Esophagus mucosa (tissue), 1 donor: ENCODE measurements around the gene USP43. TPM values are rescaled to one million over a fixed set of nuclear protein-coding genes. Genes with fewer than 3 reads are reported as not detected.

ENCODE experiments used
- ATAC-seq: fragments of 200-7000 bp; cut with Tn5 transposase; one replicate; pipeline ENCODE4 v1.9.1; 2020
- total RNA-seq: library from RNA; stranded (reverse); gene quantifications from one replicate; pipeline ENCODE4 v1.2.4, GENCODE V29; 2023
- donor health status: DM: yes; HTN: yes; CAD: no.

Gene USP43
- total RNA-seq, 1 donor from 2014 or later: 8.8 TPM

DNA sequence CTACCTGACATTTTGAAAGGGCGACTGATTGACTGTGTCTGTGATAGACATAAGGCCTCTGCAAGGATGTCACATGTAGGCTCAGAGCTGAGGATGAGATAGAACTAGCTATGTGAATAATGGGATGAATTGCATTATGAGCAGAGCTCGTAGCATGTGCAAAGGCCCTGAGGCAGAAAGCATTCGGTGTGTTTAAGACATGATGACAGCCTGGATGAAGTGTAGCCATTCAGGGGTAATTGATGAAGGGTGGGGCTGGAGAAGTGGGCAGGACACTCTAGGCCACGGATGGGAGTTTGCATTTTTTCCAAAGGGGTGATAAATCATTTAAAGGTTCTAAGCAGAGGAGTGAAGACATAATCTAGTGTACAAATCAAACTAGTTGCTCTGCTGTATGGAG, 62.6 kb downstream of the USP43 start:
- ATAC-seq: no peak

DNA sequence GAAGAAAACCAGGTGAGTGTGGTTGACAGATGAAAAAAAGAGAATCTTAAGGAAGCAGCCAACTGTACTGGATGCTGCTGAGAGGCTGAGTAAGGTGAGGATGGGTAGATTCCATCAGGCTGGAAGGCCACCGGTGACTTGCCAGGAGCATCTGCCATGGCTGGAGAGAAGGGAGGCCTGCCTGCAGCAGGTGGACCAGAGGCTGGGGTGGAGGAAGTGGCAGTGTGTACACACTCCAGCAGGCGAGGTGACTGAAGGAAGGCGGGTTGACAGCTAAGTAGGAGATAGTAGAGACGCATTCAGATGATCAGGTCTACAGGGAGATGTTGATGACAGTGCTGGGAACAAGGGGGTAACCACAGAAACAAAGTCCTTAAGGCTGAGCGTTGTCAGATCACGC, 69.5 kb downstream of the USP43 start:
- no peak for ATAC-seq

DNA sequence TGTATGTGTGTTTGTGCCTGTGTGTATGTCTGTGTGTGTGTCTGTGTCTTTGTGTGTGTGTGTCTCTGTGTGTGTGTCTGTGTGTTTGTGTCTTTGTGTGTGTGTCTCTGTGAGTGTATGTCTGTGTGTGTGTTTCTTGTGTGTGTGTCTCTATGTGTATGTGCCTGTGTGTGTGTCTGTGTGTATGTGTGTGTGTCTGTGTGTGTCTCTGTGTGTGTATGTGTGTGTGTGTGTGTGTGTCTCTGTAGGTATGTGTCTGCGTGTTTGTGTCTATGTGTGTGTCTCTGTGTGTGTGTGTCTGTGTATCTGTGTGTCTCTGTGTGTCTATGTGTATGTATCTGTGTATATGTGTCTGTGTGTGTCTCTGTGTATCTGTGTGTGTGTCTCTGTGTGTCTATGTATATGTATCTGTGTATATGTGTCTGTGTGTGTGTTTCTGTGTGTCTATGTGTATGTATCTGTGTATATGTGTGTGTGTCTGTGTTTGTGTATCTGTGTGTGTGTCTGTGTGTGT, 70.2 kb downstream of the USP43 start:
- no peak for ATAC-seq

DNA sequence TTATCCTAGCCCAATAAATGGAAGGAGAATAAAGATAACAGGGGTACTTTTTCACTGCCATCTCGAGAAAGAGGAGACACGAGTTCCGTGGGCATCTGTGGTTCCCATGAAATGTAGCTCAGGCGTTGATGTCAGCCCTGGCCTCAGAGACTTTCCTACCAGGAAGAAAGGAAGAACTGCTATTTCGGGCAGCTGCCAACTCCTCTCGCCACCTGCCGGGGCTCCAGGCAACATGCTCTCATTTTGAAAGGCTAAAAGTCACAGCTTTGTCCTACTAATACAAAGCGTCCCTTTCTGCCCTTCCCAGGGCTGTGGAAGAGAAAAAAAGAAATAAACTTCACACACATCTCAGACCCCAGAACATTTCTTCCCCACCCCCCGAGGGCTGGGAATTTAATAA, 80.3 kb downstream of the USP43 start:
- no peak for ATAC-seq

DNA sequence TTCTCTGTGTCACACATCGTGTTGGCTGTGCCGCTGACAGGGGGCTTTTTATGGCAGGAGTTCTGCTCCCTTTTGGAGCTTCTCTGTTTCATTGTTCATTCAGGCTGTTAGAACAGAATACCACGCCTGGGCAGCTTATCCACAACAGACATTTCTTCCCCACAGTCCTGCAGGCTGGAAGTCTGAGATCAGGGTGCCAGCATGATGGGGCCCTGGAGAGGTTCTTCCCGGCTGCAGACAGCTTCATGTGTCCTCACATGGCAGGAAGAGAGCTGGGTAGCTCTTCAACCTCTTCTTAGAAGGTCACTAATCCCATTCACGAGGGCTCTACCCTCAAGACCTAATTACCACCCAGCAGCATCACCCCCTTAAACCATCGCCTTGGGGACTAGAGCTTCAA, 81.0 kb downstream of the USP43 start:
- no peak for ATAC-seq

DNA sequence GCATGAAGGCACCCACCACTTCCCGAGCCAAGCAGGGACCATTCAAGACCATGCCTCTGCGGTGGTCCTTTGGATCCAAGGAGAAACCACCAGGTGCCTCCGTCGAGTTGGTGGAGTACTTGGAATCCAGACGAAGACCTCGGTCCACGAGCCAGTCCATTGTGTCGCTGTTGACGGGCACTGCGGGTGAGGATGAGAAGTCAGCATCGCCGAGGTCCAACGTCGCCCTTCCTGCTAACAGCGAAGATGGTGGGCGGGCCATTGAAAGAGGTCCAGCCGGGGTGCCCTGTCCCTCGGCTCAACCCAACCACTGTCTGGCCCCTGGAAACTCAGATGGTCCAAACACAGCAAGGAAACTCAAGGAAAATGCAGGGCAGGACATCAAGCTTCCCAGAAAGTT, 82.7 kb downstream of the USP43 start:
- no peak for ATAC-seq

DNA sequence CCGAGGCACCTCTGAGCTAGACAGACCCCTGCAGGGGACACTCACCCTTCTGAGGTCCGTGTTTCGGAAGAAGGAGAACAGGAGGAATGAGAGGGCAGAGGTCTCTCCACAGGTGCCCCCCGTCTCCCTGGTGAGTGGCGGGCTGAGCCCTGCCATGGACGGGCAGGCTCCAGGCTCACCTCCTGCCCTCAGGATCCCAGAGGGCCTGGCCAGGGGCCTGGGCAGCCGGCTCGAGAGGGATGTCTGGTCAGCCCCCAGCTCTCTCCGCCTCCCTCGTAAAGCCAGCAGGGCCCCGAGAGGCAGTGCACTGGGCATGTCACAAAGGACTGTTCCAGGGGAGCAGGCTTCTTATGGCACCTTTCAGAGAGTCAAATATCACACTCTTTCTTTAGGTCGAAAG, 83.2 kb downstream of the USP43 start:
- ATAC-seq: no peak

DNA sequence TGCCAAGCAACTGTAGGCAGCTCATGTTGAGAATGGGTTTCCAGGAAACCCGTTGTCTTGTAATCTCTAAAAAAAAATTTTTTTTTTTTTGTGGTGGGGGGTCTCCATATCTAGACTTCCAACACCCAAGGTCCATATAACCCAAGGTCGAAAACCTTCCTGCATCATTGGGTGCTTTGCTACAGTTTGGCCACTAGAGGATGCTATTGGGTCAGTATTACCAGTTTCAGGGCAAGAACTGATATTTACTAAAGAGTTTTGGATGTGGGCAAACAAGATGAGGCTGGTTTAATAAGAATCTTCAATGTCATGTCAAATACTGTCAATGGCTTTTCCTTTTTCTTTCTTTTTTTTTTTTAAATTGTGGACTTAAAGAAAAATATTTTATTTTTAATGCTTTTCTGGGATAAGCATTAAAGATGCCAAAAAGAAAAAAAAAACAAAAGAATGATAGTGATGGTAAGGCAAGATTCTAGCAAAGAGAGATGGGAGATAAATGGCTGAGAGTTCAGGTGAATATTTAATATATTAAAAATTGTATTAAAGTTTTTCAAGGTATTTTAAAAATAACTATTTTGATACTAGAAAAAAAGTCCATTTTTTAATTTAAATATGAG, 83.8 kb downstream of the USP43 start:
- peak; percentile 74 for ATAC-seq

DNA sequence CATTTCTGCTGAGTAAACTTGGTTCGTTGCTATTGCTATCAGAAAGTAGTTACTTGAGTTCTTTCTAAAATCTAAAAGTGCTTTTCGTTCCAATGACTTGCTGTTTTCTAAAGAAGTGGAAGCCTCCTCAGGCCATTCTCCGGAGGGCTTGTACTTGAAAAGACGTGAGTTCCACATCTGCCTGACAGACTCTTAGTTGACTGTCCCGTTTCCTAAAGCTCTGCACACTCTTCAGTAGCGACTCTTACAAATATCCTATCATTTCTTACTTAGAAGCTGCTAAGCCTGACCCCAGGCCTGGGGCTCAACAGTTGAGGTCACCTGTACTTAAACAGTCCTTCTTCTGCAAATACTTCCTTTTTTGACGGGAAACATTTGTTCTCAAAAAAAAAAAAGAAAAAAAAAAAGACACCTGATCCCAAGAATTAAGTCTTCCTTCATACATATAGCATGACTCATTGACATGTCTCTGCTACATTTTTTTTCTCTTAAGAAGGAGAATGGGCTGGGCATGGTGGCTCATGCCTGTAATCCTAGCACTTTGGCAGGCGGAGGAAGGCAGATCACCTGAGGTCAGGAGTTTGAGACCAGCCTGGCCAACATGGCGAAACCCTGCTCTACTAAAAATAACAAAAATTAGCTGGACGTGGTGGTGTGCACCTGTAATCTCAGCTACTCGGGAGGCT, 84.6 kb downstream of the USP43 start:
- peak; percentile 79 for ATAC-seq

DNA sequence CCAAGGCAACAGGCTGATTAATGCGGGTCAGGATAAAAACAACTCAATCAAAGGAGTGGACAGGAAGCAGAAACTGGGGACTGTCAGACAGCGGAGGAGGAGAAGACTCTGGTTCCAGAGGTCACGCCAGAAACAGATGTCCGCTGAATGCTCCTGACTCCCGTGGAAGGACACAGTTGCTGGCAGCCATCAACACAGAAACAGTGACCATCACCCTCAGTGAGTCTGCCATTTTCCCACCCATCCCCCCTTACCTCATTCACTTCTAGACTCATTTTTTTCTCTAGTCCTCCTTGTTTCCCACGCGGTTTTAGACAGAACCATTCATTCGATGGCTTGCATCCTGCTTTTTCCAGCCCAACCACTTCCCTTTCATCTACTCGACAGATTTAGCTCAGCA, 105.2 kb downstream of the USP43 start:
- no peak for ATAC-seq

DNA sequence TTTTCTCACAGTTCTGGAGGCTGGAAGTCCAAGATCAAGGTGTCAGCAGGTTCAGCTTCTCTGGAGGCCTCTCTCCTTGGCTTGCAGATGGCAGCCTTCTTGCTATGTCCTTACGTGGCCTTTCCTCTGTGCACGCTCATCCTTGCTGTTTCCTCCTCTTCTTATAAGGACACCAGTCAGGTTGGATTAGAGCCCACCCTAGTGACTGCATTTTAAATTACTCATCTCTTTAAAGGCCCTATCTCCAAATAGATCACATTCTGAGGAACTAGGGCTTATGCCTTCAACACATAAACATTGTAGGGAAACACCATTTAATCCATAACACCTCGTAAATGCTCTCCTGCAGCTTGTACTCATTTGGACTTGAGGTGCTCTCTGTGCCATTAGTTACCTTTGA, 109.8 kb downstream of the USP43 start:
- no peak for ATAC-seq

DNA sequence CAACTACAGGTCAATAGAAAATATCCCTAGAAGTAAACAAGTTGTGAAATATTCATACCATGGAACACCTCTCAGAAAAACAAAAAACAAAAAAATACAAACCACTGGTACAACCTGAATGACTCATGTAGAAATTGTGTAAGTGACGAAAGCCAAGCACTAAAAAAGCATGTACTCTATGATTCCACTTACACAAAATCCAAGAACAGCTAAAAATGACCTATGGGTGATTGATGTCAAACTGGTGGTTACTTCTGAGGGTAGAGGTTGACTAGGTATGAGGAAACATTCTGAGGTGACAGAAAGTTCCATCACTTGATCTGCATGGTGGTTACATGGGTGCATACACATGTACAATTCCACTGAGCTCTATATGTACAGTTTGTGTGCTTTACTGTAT, 114.9 kb downstream of the USP43 start:
- no peak for ATAC-seq

DNA sequence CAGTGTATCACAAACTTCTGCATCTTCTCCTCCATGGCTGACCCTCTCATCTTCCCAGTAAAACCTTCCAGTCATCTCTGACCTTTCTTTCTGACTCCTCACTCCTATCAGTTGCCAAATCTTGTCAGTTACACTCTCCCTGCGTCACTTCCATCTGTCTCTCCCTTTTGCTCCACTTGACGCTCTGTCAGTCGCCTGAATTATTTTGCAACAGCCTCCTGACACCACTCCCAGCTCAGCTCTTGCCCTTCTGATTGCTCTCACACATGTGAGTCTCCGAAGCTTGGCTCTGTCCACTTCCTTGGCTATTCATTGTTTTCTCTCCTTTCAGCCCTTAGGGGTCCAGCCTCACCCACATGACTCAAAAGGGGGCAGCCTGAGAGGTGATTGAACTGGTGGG, 118.3 kb downstream of the USP43 start:
- ATAC-seq: no peak

DNA sequence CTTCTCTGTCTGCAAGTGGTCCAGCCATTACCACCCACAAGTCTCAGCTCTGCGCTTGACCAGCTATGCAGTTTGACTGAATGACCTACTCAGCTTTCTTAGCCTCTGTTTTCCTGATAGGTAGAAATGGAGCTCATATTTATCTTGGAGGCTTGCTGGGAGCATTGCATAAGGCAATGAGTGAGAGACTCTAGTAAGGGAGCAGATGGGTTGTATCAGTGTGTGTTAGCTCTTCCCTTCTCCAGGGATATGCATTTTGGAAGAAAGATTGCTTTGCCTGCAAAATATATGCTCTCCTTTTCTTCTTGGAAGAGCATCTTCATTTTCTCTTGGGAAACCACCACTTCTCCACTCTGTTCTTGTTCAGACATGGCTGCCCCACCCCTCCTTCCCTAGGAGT, 120.0 kb downstream of the USP43 start:
- ATAC-seq: no peak

DNA sequence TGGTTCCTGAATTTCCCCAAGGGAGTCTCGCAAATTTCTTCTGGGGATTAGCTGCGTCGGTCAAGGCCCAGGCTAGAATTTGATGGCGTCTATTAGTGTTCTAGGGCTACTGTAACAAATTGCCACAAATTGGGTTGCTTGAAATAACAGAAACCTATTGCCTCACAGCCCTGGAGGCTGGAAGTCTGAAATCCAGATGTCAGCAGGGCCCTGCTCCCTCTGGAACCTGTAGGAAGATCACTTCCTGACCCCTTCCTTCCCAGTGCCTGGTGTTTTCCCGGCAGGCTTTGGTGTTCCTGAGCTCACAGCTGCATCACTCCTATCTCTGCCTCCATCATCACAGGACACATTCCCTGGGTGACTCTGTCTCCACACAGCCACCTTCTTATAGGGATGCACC, 121.7 kb downstream of the USP43 start:
- ATAC-seq: no peak

DNA sequence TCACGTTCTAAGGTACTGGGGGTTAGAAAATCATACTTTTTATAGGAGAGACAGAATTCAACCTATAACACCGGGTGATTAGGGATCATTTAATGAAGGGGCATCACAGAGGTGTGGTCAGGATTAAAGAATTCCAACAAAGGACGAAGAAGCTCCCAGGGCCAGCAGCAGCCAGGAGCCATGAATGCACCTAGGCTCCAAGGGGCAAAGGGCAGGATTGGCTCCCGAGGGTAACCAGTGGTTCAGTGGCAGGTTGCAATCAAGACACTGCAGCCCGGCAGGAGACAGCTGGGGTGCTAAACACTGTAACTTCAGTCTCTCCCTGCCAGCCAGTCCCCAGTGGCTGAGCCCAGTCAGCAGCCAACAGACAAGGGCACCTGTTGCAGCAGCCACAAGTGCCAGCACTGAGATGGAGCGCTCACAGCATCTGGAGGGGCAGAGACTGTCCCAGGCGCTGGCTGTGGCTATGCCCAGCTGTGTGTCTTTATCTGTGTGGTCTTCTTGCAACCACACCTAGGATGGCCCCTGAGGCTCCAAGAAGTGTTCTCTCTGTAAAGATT, 122.2 kb downstream of the USP43 start:
- no peak for ATAC-seq

DNA sequence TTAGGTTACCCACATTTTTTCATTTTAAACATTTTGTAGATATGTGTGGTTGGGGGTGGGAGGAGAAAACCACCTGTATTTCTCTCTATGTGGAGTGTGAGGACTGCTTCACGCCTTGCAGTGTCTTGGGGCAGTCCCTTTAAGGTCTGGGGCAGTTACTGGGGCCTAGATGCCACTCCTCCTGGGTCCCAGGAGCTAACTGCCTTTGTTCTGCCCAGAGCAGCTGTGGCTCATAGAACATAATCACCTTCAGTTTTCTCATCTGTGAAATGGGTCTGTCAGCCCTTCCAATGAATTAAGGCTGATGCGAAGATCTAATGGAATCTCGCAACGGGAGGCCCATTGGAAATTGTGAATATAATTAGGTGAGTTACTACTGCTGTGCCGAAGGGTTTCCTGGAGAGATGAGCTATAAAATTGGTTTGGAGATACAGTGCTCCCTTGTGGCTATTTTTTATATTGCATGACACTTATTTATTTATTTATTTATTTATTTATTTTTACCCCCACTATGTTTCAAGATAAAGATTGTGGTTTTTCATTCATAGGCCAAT, 123.1 kb downstream of the USP43 start:
- ATAC-seq: peak; percentile 53

DNA sequence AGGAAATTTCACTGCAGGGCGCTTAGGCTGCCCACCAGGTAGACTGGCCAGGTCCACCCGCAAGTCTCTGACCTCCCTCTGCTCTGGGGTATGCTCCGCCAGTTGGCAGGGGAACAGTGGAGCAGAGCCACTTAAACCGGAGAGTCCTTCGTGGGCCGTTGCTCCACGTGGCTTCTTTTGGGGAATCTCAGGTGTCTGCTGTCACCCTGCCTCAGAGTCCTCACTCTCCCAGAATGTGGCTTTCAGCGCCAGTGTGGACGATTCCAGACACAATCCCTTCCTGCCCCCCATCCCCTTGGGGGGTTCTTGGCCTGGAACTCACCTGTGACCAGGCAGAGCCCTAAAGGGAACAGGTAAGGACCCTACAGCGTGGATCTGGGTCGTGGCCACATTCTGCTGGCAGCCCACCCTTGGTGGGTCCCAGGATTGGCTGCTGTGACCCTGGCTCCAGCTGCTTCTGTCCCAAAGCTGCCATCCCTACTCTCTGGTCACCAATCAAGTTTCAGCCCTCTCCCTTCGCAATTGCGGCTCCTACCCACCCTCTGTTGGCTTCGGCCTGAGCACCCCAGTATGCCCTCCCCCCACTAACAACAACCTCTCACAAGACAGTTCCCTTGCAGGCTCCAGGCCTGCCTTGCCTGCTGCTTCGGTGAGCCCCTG, 123.8 kb downstream of the USP43 start:
- ATAC-seq: no peak

DNA sequence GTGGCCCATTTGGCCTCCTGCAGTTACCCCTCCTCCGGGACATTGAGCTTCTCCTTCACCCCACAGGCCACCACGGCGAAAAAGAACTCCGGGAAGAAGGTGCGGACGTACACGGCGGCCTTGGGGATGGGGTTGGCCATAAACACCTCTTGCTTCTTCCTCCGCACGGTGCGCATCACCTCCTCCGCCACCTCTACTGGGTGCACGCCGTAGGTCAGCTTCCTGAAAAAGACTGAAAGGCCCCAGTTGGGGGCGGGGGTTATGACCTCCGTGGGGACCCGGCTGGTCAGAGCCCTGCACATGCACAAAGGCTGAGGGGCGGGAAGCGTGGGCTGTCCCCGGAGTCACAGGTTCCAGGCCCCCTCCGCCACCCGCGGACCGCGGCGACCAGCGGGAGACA, 126.1 kb downstream of the USP43 start:
- no peak for ATAC-seq

DNA sequence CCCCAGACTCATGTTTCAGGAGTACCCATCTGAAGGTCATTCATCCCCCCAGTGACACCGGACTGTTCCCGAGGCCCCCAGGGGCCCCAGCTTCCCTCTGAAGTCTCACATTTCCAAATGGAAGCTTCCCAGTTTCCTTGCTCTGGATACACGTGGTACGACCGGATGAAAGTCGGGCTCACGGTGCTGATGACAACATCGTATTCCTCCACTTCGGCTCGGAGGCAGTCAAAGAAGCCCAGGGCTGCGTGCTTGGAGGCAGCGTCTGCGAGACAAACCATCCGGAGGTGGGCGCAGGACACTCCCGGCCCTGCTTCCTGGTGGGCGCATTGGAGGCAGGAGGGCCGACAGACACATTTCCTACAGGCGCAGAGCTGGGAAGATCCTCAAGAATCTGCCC, 127.3 kb downstream of the USP43 start:
- no peak for ATAC-seq

DNA sequence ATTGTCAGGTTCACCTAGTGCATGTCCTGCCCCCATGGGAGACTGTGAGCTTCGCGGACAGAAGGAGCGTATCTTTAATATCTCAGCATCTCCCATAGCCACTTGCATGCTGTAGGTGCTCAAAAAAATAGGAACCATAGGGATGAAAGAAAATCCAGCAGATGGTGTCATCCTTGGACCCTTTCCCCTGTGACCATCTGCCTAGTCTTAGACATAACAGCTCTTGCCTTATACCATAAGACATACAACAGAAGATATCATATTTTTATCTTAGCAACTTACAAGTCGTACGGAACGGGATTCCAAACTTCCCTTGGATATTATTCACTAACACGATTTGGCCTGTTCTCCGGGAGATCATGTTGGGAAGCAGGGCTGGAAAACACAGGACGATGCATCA, 131.6 kb downstream of the USP43 start:
- ATAC-seq: no peak
